Measurements from ENCODE around the gene PDE4D. TPM values are rescaled to one million over a fixed set of nuclear protein-coding genes. Genes with fewer than 3 reads are reported as not detected.

Gene PDE4D
- total and polyA plus RNA-seq, 10 of the 15 experiments (the other 5 are each of a cell fraction or from before 2014, with no cell fraction given) = 0.87 to 4.1 (median 2.2) TPM

DNA sequence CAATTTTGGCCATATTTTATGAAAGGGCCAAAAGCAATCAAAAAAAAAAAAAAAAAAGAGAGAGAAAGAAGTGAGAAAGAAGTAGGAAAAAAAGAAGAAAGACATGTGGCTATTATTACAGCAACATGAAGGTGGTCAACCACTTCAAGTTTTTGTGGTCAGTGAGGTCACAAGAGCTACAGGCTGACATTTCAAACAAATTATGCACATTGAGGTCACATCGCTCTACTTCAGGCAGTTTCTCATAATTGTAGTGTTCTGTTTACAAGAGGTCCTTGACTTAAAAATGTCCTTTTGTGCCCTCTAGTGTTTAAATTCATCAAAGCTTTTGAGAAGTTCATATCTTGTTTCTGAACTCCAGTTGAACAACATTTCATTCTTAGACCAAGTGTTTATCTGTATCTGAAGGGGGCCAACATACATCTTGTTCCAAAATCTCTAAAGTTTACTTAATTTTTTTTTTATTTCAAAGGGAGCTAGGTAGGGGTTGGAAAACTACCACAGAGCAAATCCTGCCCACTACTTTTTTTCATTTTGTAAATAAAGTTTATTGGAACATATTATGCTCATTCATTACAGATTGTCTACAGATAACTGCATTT lies 513.1 kb downstream of the PDE4D start (continued):
- TF ChIP-seq CUX1 (IDR thresholded peaks at IDR 0.05; ENCODE audit: insufficient replicate concordance, low read depth, low read length) (no peak), YY1 (IDR thresholded peaks at IDR 0.05; ENCODE audit: low read depth, low read length) (no peak), SIN3A (IDR thresholded peaks at IDR 0.05; ENCODE audit: low read depth, low read length) (no peak), ZNF622 (IDR thresholded peaks at IDR 0.05) (no peak), MYC (IDR thresholded peaks at IDR 0.05; ENCODE audit: insufficient read depth, insufficient read length, insufficient replicate concordance, low read length, severe bottlenecking) (no peak), MEF2B (IDR thresholded peaks at IDR 0.05; ENCODE audit: partially characterized antibody, poor library complexity, severe bottlenecking) (peak; percentile 49), TCF7 (IDR thresholded peaks at IDR 0.05; ENCODE audit: borderline replicate concordance) (peak; percentile 50; the same call in 1 of the 2 replicates), ATF2 (IDR thresholded peaks at IDR 0.05; ENCODE audit: low read length) (peak; percentile 81), NR2F1 (conservative IDR thresholded peaks at IDR 0.05) (peak; percentile 86), MLLT1 (IDR thresholded peaks at IDR 0.05) (peak; percentile 90), TCF12 (IDR thresholded peaks at IDR 0.05; ENCODE audit: low read depth, low read length) (no peak), RAD21 (IDR thresholded peaks at IDR 0.05; ENCODE audit: insufficient read depth, low read depth, low read length) (peak; percentile 61)
- TF ChIP-seq, protein P1, sequence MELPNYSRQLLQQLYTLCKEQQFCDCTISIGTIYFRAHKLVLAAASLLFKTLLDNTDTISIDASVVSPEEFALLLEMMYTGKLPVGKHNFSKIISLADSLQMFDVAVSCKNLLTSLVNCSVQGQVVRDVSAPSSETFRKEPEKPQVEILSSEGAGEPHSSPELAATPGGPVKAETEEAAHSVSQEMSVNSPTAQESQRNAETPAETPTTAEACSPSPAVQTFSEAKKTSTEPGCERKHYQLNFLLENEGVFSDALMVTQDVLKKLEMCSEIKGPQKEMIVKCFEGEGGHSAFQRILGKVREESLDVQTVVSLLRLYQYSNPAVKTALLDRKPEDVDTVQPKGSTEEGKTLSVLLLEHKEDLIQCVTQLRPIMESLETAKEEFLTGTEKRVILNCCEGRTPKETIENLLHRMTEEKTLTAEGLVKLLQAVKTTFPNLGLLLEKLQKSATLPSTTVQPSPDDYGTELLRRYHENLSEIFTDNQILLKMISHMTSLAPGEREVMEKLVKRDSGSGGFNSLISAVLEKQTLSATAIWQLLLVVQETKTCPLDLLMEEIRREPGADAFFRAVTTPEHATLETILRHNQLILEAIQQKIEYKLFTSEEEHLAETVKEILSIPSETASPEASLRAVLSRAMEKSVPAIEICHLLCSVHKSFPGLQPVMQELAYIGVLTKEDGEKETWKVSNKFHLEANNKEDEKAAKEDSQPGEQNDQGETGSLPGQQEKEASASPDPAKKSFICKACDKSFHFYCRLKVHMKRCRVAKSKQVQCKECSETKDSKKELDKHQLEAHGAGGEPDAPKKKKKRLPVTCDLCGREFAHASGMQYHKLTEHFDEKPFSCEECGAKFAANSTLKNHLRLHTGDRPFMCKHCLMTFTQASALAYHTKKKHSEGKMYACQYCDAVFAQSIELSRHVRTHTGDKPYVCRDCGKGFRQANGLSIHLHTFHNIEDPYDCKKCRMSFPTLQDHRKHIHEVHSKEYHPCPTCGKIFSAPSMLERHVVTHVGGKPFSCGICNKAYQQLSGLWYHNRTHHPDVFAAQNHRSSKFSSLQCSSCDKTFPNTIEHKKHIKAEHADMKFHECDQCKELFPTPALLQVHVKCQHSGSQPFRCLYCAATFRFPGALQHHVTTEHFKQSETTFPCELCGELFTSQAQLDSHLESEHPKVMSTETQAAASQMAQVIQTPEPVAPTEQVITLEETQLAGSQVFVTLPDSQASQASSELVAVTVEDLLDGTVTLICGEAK (IDR thresholded peaks at IDR 0.05; ENCODE audit: borderline replicate concordance) = peak; percentile 37; the same call in 1 of the 2 replicates
- TF ChIP-seq, protein P2, sequence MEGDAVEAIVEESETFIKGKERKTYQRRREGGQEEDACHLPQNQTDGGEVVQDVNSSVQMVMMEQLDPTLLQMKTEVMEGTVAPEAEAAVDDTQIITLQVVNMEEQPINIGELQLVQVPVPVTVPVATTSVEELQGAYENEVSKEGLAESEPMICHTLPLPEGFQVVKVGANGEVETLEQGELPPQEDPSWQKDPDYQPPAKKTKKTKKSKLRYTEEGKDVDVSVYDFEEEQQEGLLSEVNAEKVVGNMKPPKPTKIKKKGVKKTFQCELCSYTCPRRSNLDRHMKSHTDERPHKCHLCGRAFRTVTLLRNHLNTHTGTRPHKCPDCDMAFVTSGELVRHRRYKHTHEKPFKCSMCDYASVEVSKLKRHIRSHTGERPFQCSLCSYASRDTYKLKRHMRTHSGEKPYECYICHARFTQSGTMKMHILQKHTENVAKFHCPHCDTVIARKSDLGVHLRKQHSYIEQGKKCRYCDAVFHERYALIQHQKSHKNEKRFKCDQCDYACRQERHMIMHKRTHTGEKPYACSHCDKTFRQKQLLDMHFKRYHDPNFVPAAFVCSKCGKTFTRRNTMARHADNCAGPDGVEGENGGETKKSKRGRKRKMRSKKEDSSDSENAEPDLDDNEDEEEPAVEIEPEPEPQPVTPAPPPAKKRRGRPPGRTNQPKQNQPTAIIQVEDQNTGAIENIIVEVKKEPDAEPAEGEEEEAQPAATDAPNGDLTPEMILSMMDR (IDR thresholded peaks at IDR 0.05 in 2 of 3, conservative IDR thresholded peaks at IDR 0.05 in 1 of 3; ENCODE audit: control insufficient read depth in 2 of 3, extremely low read depth in 1 of 3, insufficient read depth in 1 of 3, low read depth in 3 of 3, low read length in 3 of 3) = peak; percentile 29 to 64 (median 53); a peak in 5 of 6 replicates

All from GM12878 (cell line).